Measurements from ENCODE around the gene CCHCR1. TPM values are rescaled to one million over a fixed set of nuclear protein-coding genes. Genes with fewer than 3 reads are reported as not detected.
"Not testable (repeated sequence)": the region's sequence is repeated elsewhere in the genome, so short reads cannot be mapped to it uniquely, and the experiment has no call there.

The CCHCR1 gene
- total RNA-seq, 1 donor from 2014 or later, result 14.7 TPM

GRCh38 chr6:31197559-31198305, 40.1 kb upstream of the CCHCR1 start:
- peak overlapping the region; percentile 95 to 97 for H3K27ac ChIP-seq
- DNase-seq (ENCODE audit: low spot score in 2 of 2), result peak; percentile 75 to 96
- H3K36me3 ChIP-seq, result no peaks in the 10 kb centered on the region
- H3K27me3 ChIP-seq, result no peaks in the 10 kb centered on the region
- H3K4me1 ChIP-seq, result peaks cover 0 to 11% of the 10 kb centered on the region in 2 donors
- intact Hi-C loops (cut with DNase I), result loop anchor here (1.0 to 5.0 kb wide), 5 partner anchors 39 to 1000 kb away; partner anchors contain the start of genes HLA-B, HLA-C and TCF19
- H3K9me3 ChIP-seq, result no peaks in the 10 kb centered on the region
- no peak for TF ChIP-seq CTCF (IDR thresholded peaks at IDR 0.05)
- H3K4me3 ChIP-seq, result peak overlapping the region; percentile 73 to 81

- H3K9me3 ChIP-seq; DNase-seq (ENCODE audit: low spot score in 2 of 2); H3K36me3 ChIP-seq; H3K27me3 ChIP-seq; H3K4me1 ChIP-seq: not testable (repeated sequence)
- H3K27ac ChIP-seq, result peak overlapping the region; percentile 95 to 97
- H3K4me3 ChIP-seq, result peak overlapping the region; percentile 73 to 81
- intact Hi-C loops (cut with DNase I), result loop anchor here (1.0 to 5.0 kb wide), 5 partner anchors 38 to 1001 kb away; partner anchors contain the start of genes HLA-B, HLA-C and TCF19
Measured at GRCh38 chr6:31196251-31197022, 38.8 kb upstream of the CCHCR1 start.

GRCh38 chr6:31195308-31195979, 37.8 kb upstream of the CCHCR1 start:
- H3K27ac ChIP-seq; H3K4me3 ChIP-seq; H3K27me3 ChIP-seq; H3K9me3 ChIP-seq; DNase-seq (ENCODE audit: low spot score in 2 of 2); H3K4me1 ChIP-seq; H3K36me3 ChIP-seq: not testable (repeated sequence)
- intact Hi-C loops (cut with DNase I), result loop anchor here (5.0 kb wide), 1 partner anchor 1002 kb away; no protein-coding TSS in a partner anchor

GRCh38 chr6:31194061-31194834, 36.6 kb upstream of the CCHCR1 start:
- Histone ChIP-seq H3K4me1 (peaks cover 0 to 6% of the 10 kb centered on the region in 2 donors), H3K36me3 (no peaks in the 10 kb centered on the region), H3K27me3 (no peaks in the 10 kb centered on the region), H3K27ac (no peak overlapping the region), H3K9me3 (no peaks in the 10 kb centered on the region), H3K4me3 (no peak overlapping the region)
- TF ChIP-seq CTCF (IDR thresholded peaks at IDR 0.05), result no peak
- no peak for DNase-seq (ENCODE audit: low spot score in 2 of 2)
- intact Hi-C loops (cut with DNase I), result no loop called here

- no peaks in the 10 kb centered on the region for H3K4me1 ChIP-seq
- no peak for TF ChIP-seq CTCF (IDR thresholded peaks at IDR 0.05)
- H3K36me3 ChIP-seq, result no peaks in the 10 kb centered on the region
- no peak overlapping the region for H3K4me3 ChIP-seq
- no peak for DNase-seq (ENCODE audit: low spot score in 2 of 2)
- intact Hi-C loops (cut with DNase I), result no loop called here
- no peaks in the 10 kb centered on the region for H3K9me3 ChIP-seq
- no peak overlapping the region for H3K27ac ChIP-seq
- no peaks in the 10 kb centered on the region for H3K27me3 ChIP-seq
Measured at GRCh38 chr6:31193206-31193605, 35.6 kb upstream of the CCHCR1 start.
